ENCODE results near the gene CYSRT1. TPM values are rescaled to one million over a fixed set of nuclear protein-coding genes. Genes with fewer than 3 reads are reported as not detected.

The CYSRT1 gene
- total RNA-seq, 1 experiment from 2014 or later = 1.0 TPM

GRCh38 chr9:137186385-137186784 is 38.6 kb upstream of the CYSRT1 start:
- H3K4me1 Mint-ChIP-seq = peaks cover 17 to 22% of the 10 kb centered on the region in 2 experiments
- no peak overlapping the region for H3K4ac ChIP-seq (ENCODE audit: low read depth, low read length)
- no peak for TF ChIP-seq CTCF (conservative IDR thresholded peaks at IDR 0.05)

More at GRCh38 chr9:137186385-137186784, 38.6 kb upstream of the CYSRT1 start:
- Histone ChIP-seq H2AFZ (ENCODE audit: low read length) (no peak overlapping the region), H4K5ac (ENCODE audit: insufficient read length, low read depth, low read length) (no peak overlapping the region), H3K56ac (ENCODE audit: insufficient read length, low read depth, low read length) (no peak overlapping the region), H3K79me2 (ENCODE audit: insufficient read depth, low read length) (peaks cover 10% of the 10 kb centered on the region; the same call in 1 of the 2 replicates), H2BK120ac (ENCODE audit: low read depth, low read length, poor library complexity, severe bottlenecking) (no peak overlapping the region), H3T11ph (ENCODE audit: low read length) (no peak overlapping the region), H4K91ac (ENCODE audit: insufficient read length, low read depth, low read length) (no peak overlapping the region), H2BK5ac (ENCODE audit: insufficient read length, low read length) (no peak overlapping the region), H3K27me3 (ENCODE audit: insufficient read depth, low read length) (no peaks in the 10 kb centered on the region), H3K14ac (ENCODE audit: insufficient read depth, low read length) (no peak overlapping the region), H4K8ac (replicated peaks; ENCODE audit: insufficient read length, low read depth, low read length) (no peak overlapping the region), H3K4me1 (ENCODE audit: insufficient read depth, low read length) (peaks cover 5% of the 10 kb centered on the region; the same call in 1 of the 2 replicates), H3K23ac (ENCODE audit: insufficient read length, low read depth, low read length) (no peak overlapping the region), H2BK12ac (ENCODE audit: insufficient read length, low read depth, low read length) (no peak overlapping the region), H2BK15ac (ENCODE audit: low read depth, low read length) (no peak overlapping the region), H3K79me1 (ENCODE audit: insufficient read depth, low read depth, low read length, poor library complexity, severe bottlenecking) (peaks cover 6% of the 10 kb centered on the region), H2AK5ac (ENCODE audit: insufficient read length, low read length) (no peak overlapping the region), H3K18ac (ENCODE audit: insufficient read length, low read depth, low read length) (no peak overlapping the region), H4K20me1 (ENCODE audit: control insufficient read depth, insufficient read depth, insufficient read length) (peaks cover 2% of the 10 kb centered on the region), H3K4me2 (ENCODE audit: insufficient read depth, insufficient read length, low read length) (peak overlapping the region; percentile 82), H3K23me2 (ENCODE audit: insufficient read length, low read depth, low read length, poor library complexity, severe bottlenecking) (peaks cover 13% of the 10 kb centered on the region), H3K9ac (ENCODE audit: extremely low read depth, insufficient read length, low read length) (no peak overlapping the region), H3K27ac (ENCODE audit: insufficient read length, low read depth, low read length) (no peak overlapping the region), H2BK20ac (ENCODE audit: low read depth, low read length, poor library complexity, severe bottlenecking) (no peak overlapping the region), H3K9me3 (ENCODE audit: control insufficient read depth, low read depth, low read length) (no peaks in the 10 kb centered on the region)
- Mint-ChIP-seq H3K36me3 (ENCODE audit: insufficient read depth in 1 of 3, low read depth in 3 of 3) (peaks cover 10 to 63% (median 53%) of the 10 kb centered on the region in 3 experiments; a peak in 6 of 7 replicates), H3K4me3 (peak overlapping the region; percentile 90 to 97), H3K27me3 (ENCODE audit: low read depth) (no peaks in the 10 kb centered on the region), H3K27ac (no peak overlapping the region), H3K9me3 (no peaks in the 10 kb centered on the region)
- WGBS (ENCODE audit: extremely low coverage, insufficient read length, low lambda C conversion rate) = no CpG with 5 or more reads among the region's 6 CpGs
- no peak for DNase-seq

Data from H9 (cell line).